GM21619 (cell line): Measurements from ENCODE around the gene ETV4.

Experiments used
- ATAC-seq: cut with Tn5 transposase; IDR thresholded peaks from one replicate; pipeline ENCODE4 v1.9.1; 2021; ENCODE audit not compliant: unreplicated experiment

ETV4 gene

GRCh38 chr17:43573579-43574321 lies 27.6 kb upstream of the ETV4 start:
- no peak for ATAC-seq

DNA sequence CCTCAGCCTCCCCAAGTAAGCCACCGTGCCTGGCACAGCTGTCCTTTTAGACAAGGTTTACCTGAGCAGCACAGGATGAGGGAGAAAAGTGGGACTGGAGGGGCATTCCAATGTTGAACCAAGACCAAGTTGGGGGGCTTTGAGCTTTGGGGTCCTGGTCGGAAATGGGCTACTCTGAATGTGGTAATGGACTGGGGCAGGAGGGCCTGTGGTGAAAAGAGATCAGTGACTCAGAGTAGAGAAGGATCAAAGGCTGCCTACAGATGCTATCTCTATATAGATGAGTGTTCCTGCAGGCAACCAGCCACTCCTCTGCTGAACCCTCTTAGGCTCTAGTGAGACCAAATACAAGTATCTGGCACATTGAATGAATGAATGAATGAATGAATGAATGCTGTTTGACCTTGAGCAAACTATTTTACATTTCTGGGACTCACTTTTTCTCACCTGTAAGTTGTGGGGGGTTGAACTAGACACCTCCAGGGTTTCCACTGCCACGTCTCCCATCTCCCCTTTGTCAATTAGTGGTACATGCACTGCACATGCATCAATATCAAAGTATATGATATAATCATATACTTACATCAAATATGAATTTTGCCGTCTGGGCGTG lies 26.3 kb upstream of the ETV4 start:
- no peak for ATAC-seq

- ATAC-seq, result no peak
Measured at GRCh38 chr17:43570518-43570928, 24.4 kb upstream of the ETV4 start.

DNA sequence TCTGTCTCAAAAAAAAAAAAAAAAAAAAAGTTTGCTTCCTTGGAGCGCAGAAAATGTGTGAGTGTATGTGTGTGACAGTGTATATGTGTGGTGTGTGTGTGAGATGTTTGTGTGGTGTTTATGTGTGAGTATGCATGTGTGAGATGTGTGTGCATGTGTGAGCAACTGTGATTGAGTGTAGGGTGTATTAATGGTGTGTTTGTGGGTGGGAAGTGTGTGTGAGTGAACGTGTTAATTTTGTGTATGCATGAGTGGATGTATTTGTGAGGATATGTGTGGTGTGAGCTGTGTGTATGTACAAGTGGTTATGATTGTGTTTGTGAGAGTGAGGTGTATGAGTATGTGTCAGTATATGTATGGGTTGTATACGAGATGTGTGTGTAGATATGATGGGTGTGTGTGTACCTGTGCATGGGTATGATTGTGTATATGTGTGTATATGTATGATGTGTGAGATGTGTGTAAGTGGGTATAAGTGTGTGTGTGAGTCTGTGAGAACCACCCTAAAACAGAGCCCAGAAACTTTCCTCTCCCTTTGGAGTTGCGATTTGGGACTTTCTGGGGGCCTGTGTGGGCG lies 22.5 kb upstream of the ETV4 start:
- no peak for ATAC-seq

GRCh38 chr17:43563600-43564594 lies 17.8 kb upstream of the ETV4 start:
- no peak for ATAC-seq

DNA sequence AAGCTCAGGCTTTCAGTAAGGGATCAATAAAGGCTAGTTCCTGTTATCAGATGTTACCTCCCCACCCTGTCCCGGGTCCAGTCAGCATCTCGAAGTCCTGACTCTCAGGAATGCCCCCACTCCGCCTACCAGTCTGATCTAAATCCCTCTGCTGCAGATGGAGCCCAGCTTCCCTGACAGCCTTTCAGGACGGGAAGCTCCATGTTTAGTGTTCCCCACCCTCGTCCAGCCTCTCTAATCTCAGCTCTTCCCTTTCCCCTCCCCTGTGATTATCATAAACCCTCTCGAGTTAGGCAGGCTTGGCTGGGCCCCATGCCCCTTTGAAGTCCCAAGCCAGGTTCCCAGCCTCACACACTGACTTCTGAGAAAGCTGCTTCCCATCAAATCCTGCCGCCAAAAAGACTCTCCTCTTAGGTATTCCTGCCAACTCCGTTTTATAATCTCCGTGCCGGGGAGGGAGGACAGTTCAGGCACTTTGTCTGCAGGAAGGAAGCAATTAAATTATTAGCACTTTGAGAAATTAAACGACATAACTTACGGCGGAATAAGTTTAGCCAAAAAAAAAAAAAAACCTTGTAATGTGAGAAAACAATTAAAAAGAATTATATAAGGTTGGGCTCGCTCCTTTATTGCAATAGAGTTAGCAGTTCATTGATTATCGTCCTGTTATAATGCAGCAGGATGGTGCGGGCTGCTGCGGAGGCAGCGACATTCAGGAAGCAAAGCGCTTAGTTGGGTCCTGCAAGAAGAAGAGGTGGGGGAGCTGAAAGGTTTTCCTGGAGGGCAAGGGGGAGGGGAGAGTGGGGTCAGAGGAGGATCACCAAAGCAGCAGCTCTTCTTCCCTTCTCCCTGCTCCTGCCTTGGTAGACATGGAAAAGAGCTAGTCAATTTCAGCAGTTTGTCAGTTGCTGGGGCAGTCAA lies 16.8 kb upstream of the ETV4 start:
- no peak for ATAC-seq

GRCh38 chr17:43560461-43561427 lies 14.6 kb upstream of the ETV4 start:
- ATAC-seq, result no peak

GRCh38 chr17:43559161-43559816 lies 13.1 kb upstream of the ETV4 start:
- ATAC-seq, result no peak

DNA sequence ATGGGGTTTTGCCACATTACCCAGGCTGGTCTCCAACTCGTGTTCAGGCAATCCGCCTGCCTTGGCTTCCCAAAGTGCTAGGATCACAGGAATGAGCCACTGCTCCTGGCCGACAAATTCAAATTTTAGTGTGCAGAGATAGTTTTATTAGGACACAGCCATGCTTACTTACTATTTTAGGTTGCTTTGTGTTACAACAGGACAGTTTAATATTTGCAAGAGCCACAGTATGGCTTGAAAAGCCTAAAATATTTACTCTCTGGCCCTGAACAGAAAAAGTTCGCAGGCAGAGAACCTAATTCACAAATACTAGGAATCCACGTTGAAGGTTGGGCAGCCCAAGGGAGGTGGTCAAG lies 12.6 kb upstream of the ETV4 start:
- no peak for ATAC-seq

GRCh38 chr17:43556292-43556691 lies 10.2 kb upstream of the ETV4 start:
- ATAC-seq, result no peak

DNA sequence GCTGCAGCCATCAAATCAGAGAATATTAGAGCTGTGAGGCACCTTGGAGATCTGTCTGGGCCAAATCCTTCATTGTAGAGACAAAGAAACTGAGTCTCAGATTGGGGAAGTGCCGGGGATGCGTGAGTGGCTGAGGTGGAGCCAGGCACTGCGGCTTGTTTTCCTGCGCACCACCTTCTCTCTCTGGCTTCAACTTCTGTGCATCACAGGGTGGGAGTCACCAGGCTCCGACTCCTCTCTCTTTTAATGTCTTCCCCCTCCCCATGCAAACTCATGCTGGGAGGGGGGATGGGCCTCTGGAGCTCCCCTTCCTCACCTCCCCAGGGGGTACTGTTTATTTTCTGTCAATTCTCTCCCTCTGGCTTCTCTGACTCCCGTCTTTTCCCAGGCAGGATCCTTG lies 8.7 kb upstream of the ETV4 start:
- ATAC-seq, result no peak

- ATAC-seq, result no peak
Measured at GRCh38 chr17:43553573-43553972, 7.4 kb upstream of the ETV4 start.

GRCh38 chr17:43552229-43552837 lies 6.2 kb upstream of the ETV4 start:
- ATAC-seq, result no peak

DNA sequence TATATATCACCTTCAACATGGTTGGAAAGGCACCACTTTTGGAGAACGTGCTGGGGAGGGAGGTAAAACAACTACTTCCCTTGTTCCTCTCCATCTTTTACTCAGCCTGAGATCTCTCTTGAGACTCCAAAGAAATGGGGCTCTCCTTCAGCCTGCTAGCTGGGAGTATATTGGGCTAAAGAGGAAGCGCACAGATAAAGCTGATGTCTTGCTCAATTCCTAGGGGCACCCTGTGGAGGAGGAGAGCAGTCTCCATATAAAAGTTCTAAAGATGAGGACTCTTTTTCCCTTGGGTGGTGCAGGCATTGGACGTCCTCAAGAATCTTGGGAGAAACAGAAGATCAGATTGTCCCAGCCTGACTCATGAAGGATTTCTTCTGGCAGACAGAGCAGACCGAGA lies 4.6 kb upstream of the ETV4 start:
- ATAC-seq, result no peak

DNA sequence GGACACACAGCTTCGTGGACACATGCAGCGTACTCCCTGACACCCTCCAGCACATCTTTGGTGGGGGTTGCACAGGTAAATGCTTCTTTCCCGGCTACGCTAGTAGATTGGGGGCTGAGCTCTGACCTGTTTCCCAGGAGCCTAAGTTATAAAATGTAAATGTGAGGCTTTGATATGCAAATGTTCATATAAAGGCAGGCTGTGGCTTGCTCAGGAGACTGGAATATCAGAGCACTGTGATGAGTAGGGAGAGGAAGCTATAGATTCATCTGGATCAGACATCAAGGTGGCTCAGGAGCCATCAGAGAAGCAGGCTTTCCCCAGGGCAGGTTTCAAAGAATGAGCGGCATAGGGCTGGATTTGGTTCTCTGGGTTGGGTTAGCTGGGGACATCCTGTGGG lies 3.4 kb upstream of the ETV4 start:
- ATAC-seq, result no peak

- ATAC-seq, result no peak
Measured at GRCh38 chr17:43548689-43549379, 2.7 kb upstream of the ETV4 start.

- no peak for ATAC-seq
Measured at GRCh38 chr17:43547659-43548256, 1.6 kb upstream of the ETV4 start.
